SK-N-SH (cell line): ENCODE measurements around the gene TMEM9. TPM values are rescaled to one million over a fixed set of nuclear protein-coding genes. Genes with fewer than 3 reads are reported as not detected.

Source experiments
- CTCF ChIA-PET: fragments of 300-600, 350-600 bp; formaldehyde crosslinking; extraction: SDS; loops from one replicate; lab custom pipeline; 2021; lab: Yijun Ruan, JAX
- POLR2A ChIA-PET: fragments of 350-600 bp; sonication (Branson Sonifier 250); formaldehyde crosslinking; extraction: SDS; loops from one replicate; lab custom pipeline; 2020; ENCODE audit warnings: antibody characterized with exemption, inconsistent platforms; lab: Yijun Ruan, JAX
- DNase-seq: peaks from one replicate; pipeline ENCODE4 v3.0.0; 2012
- H2AFZ ChIP-seq: fragments of 200-600 bp; sonication (generic); 2 replicates; pipeline ENCODE4 v1.8.1; 2016; ENCODE audit warnings: antibody characterized with exemption, mild to moderate bottlenecking, low read depth
- H3F3A ChIP-seq: fragments of 200-600 bp; sonication (generic); replicated peaks from 2 replicates; pipeline ENCODE3; 2016; ENCODE audit warnings: antibody characterized with exemption, mild to moderate bottlenecking; ENCODE audit not compliant: insufficient read depth
- H3K27ac ChIP-seq, 2 experiments: fragments of 200-500 bp in 1 of 2; fragments of 200-600 bp in 1 of 2; sonication (Bioruptor generic) in 1 of 2; sonication (generic), shearing (Covaris generic) in 1 of 2; 2 replicates each; pipeline versions ENCODE4 v1.5.1 to v1.6.1; 2014 to 2016; ENCODE audit warnings: low read depth in 2 of 2, inconsistent platforms in 1 of 2, low read length in 1 of 2, mild to moderate bottlenecking in 1 of 2, mixed read lengths in 1 of 2
- H3K27me3 ChIP-seq: fragments of 200-600 bp; sonication (generic), shearing (Covaris generic); 2 replicates; pipeline ENCODE4 v1.6.1; 2016; ENCODE audit warnings: mixed run types; ENCODE audit not compliant: insufficient read depth
- H3K36me3 ChIP-seq, 2 experiments: fragments of 200-500 bp in 1 of 2; fragments of 200-600 bp in 1 of 2; sonication (Bioruptor generic) in 1 of 2; sonication (generic) in 1 of 2; replicated peaks in 1 of 2; 2 replicates each; pipeline versions ENCODE3 to v1.5.1; 2014 to 2016; ENCODE audit warnings: low read length in 1 of 2, mild to moderate bottlenecking in 1 of 2; ENCODE audit not compliant: insufficient read depth in 2 of 2, control insufficient read depth in 1 of 2
- H3K4me1 ChIP-seq, 2 experiments: fragments of 200-500 bp in 1 of 2; fragments of 200-600 bp in 1 of 2; sonication (Bioruptor generic) in 1 of 2; sonication (generic), shearing (Covaris generic) in 1 of 2; 2 replicates each; pipeline versions ENCODE4 v1.5.1 to v1.6.1; 2014 to 2016; ENCODE audit warnings: low read depth in 1 of 2, low read length in 1 of 2, mixed run types in 1 of 2; ENCODE audit not compliant: insufficient read depth in 2 of 2, control insufficient read depth in 1 of 2
- H3K4me2 ChIP-seq: fragments of 200-600 bp; sonication (generic), shearing (Covaris generic); 2 replicates; pipeline ENCODE4 v1.6.1; 2017; ENCODE audit warnings: mixed run types
- H3K4me3 ChIP-seq, 2 experiments: fragments of 200-500 bp in 1 of 2; fragments of 200-600 bp in 1 of 2; sonication (Bioruptor generic) in 1 of 2; sonication (generic), shearing (Covaris generic) in 1 of 2; 2 replicates each; pipeline versions ENCODE4 v1.5.1 to v1.8.1; 2014 to 2016; ENCODE audit warnings: low read depth in 2 of 2, inconsistent platforms in 1 of 2, low read length in 1 of 2, mild to moderate bottlenecking in 1 of 2, mixed read lengths in 1 of 2, moderate library complexity in 1 of 2
- H3K79me2 ChIP-seq: fragments of 200-600 bp; sonication (generic); 2 replicates; pipeline ENCODE4 v1.8.1; 2017; ENCODE audit warnings: mild to moderate bottlenecking; ENCODE audit not compliant: insufficient read depth
- H3K9ac ChIP-seq: fragments of 200-600 bp; sonication (generic); 2 replicates; pipeline ENCODE4 v1.6.1; 2017; ENCODE audit warnings: mixed run types
- H3K9me2 ChIP-seq: fragments of 200-600 bp; sonication (generic); 2 replicates; pipeline ENCODE4 v1.6.1; 2017; ENCODE audit warnings: mixed run types
- H3K9me3 ChIP-seq: fragments of 200-600 bp; sonication (generic); 2 replicates; pipeline ENCODE4 v1.6.1; 2017; ENCODE audit warnings: mixed run types, mild to moderate bottlenecking, moderate library complexity
- H4K20me1 ChIP-seq: fragments of 200-600 bp; sonication (generic); 2 replicates; pipeline ENCODE4 v1.6.1; 2017; ENCODE audit warnings: mild to moderate bottlenecking, mixed run types; ENCODE audit not compliant: insufficient read depth
- CHD2 ChIP-seq: fragments of 150-350 bp; IDR thresholded peaks from 2 replicates; pipeline ENCODE4 v1.6.1; 2018; ENCODE audit warnings: low read length; ENCODE audit not compliant: partially characterized antibody
- CTCF ChIP-seq: fragments of 200-600 bp; sonication (generic); IDR thresholded peaks from 2 replicates; pipeline ENCODE4 v1.6.1; 2017; ENCODE audit warnings: antibody characterized with exemption, mild to moderate bottlenecking, moderate library complexity
- ELF1 ChIP-seq: IDR thresholded peaks from 2 replicates; pipeline ENCODE4 v1.4.0; 2012
- EP300 ChIP-seq, 2 experiments: IDR thresholded peaks; 2 replicates each; pipeline versions ENCODE4 v1.4.0 to v1.6.1; 2012; ENCODE audit warnings: borderline replicate concordance in 1 of 2, low read depth in 1 of 2, low read length in 1 of 2
- EZH2phosphoT487 ChIP-seq: fragments of 200-600 bp; sonication (generic); IDR thresholded peaks from 2 replicates; pipeline ENCODE4 v1.6.1; 2017; ENCODE audit warnings: low read depth, mixed run types, mild to moderate bottlenecking, antibody characterized with exemption, moderate library complexity, borderline replicate concordance
- FOSL2 ChIP-seq: IDR thresholded peaks from 2 replicates; pipeline ENCODE4 v1.4.0; 2012; ENCODE audit warnings: low read depth, mild to moderate bottlenecking, moderate library complexity, borderline replicate concordance
- FOXM1 ChIP-seq: IDR thresholded peaks from 2 replicates; pipeline ENCODE4 v1.4.0; 2012; ENCODE audit warnings: low read depth, mild to moderate bottlenecking
- IRF3 ChIP-seq: fragments of 150-350 bp; IDR thresholded peaks from 2 replicates; pipeline ENCODE4 v1.6.1; 2016; ENCODE audit warnings: mild to moderate bottlenecking, low read depth, low read length
- JUND ChIP-seq: IDR thresholded peaks from 2 replicates; pipeline ENCODE4 v1.4.0; 2012
- MEF2A ChIP-seq: IDR thresholded peaks from 2 replicates; pipeline ENCODE4 v1.4.0; 2012; ENCODE audit warnings: low read depth, borderline replicate concordance
- MXI1 ChIP-seq: IDR thresholded peaks from 2 replicates; pipeline ENCODE4 v1.6.1; 2012; ENCODE audit warnings: mild to moderate bottlenecking, low read depth, low read length, improper control_type of control experiment
- NRF1 ChIP-seq: IDR thresholded peaks from 2 replicates; pipeline ENCODE4 v1.6.1; 2012; ENCODE audit warnings: low read depth, mild to moderate bottlenecking, low read length
- PBX3 ChIP-seq: IDR thresholded peaks from 2 replicates; pipeline ENCODE4; 2012
- RCOR1 ChIP-seq: fragments of 150-350 bp; IDR thresholded peaks from 2 replicates; pipeline ENCODE4 v1.6.1; 2017; ENCODE audit warnings: antibody characterized with exemption, low read length
- REST ChIP-seq: IDR thresholded peaks from 2 replicates; pipeline ENCODE4 v1.6.1; 2012; ENCODE audit warnings: mild to moderate bottlenecking, low read depth, low read length, moderate library complexity
- RFX5 ChIP-seq: IDR thresholded peaks from 2 replicates; pipeline ENCODE4 v1.6.1; 2012; ENCODE audit warnings: mild to moderate bottlenecking, improper control_type of control experiment, low read length
- RXRA ChIP-seq: IDR thresholded peaks from 2 replicates; pipeline ENCODE4 v1.4.0; 2012; ENCODE audit warnings: low read depth, mild to moderate bottlenecking, borderline replicate concordance
- SIN3A ChIP-seq: IDR thresholded peaks from 2 replicates; pipeline ENCODE4 v1.6.1; 2012; ENCODE audit warnings: low read depth, mild to moderate bottlenecking, low read length, moderate library complexity, borderline replicate concordance
- TAF1 ChIP-seq: IDR thresholded peaks from 2 replicates; pipeline ENCODE4 v1.6.1; 2012; ENCODE audit warnings: low read depth, mild to moderate bottlenecking, low read length, moderate library complexity, borderline replicate concordance
- TCF12 ChIP-seq: IDR thresholded peaks from 2 replicates; pipeline ENCODE4 v1.4.0; 2012
- TEAD4 ChIP-seq: IDR thresholded peaks from 2 replicates; pipeline ENCODE4 v1.4.0; 2012; ENCODE audit warnings: mild to moderate bottlenecking, borderline replicate concordance; ENCODE audit not compliant: insufficient read depth
- WGBS: methylation state at CpG from one replicate; pipeline ENCODE4 v1.1.6; 2017; ENCODE audit warnings: low lambda C conversion rate; 5-methylcytosine and 5-hydroxymethylcytosine counted together
- polyA plus RNA-seq, 3 experiments: library from polyadenylated mRNA; depleted of rRNA; stranded (reverse); fragments of >200 nt; gene quantifications; 2 replicates each; pipeline ENCODE4 v1.2.3, GENCODE V29; 2012

Gene TMEM9
- polyA plus RNA-seq, 1 of the 3 experiments (the other 2 are of a cell fraction) = 126 TPM

- no peak overlapping the region for H3K27ac ChIP-seq
- H3K9me2 ChIP-seq = no peaks in the 10 kb centered on the region
- H3K9ac ChIP-seq = no peak overlapping the region
- peaks cover 22% of the 10 kb centered on the region for H3K27me3 ChIP-seq
- no peak for TF ChIP-seq MEF2A
- TF ChIP-seq SIN3A = no peak
- no peak for TF ChIP-seq TAF1
- no peak for TF ChIP-seq TCF12
- TF ChIP-seq FOSL2 = no peak
- TF ChIP-seq MXI1 = no peak
- TF ChIP-seq PBX3 = no peak
- no peak for TF ChIP-seq NRF1
- no peak for TF ChIP-seq EZH2phosphoT487
- TF ChIP-seq CTCF = no peak
- no peak for TF ChIP-seq JUND
- TF ChIP-seq CHD2 = no peak
- no peak for TF ChIP-seq RCOR1
- no peak for TF ChIP-seq RXRA
- TF ChIP-seq TEAD4 = no peak
- TF ChIP-seq ELF1 = no peak
- H2AFZ ChIP-seq = no peak overlapping the region
- H3K4me2 ChIP-seq = no peak overlapping the region
- POLR2A ChIA-PET = no interaction called here
- WGBS = 52% methylated on average over 2 of the region's 2 CpGs
- no peak overlapping the region for H3K4me3 ChIP-seq
- no peaks in the 10 kb centered on the region for H3F3A ChIP-seq
- no peaks in the 10 kb centered on the region for H3K9me3 ChIP-seq
- CTCF ChIA-PET = interaction anchor here (1.8 to 3.5 kb wide), 2 partner anchors 18 to 123 kb away, joined by 8 to 11 read pairs; no protein-coding TSS in a partner anchor
- H3K4me1 ChIP-seq = no peaks in the 10 kb centered on the region
- no peaks in the 10 kb centered on the region for H4K20me1 ChIP-seq
- no peaks in the 10 kb centered on the region for H3K36me3 ChIP-seq
- H3K79me2 ChIP-seq = no peaks in the 10 kb centered on the region
- no peak for DNase-seq
Observed at GRCh38 chr1:201095581-201095980, 58.7 kb downstream of the TMEM9 start.

- Histone ChIP-seq H4K20me1 (no peaks in the 10 kb centered on the region), H3K4me2 (no peak overlapping the region), H3K4me3 (no peak overlapping the region), H3F3A (no peaks in the 10 kb centered on the region), H3K9me3 (no peaks in the 10 kb centered on the region), H2AFZ (no peak overlapping the region), H3K4me1 (no peaks in the 10 kb centered on the region), H3K27ac (no peak overlapping the region), H3K9ac (no peak overlapping the region), H3K79me2 (no peaks in the 10 kb centered on the region), H3K9me2 (no peaks in the 10 kb centered on the region), H3K27me3 (peaks cover 22% of the 10 kb centered on the region), H3K36me3 (no peaks in the 10 kb centered on the region)
- 54% methylated on average over 4 of the region's 4 CpGs for WGBS
- ChIA-PET CTCF (no interaction called here), POLR2A (no interaction called here)
- no peak for DNase-seq
- TF ChIP-seq IRF3 (no peak), PBX3 (no peak), SIN3A (no peak), RFX5 (no peak), FOXM1 (no peak), EP300 (IDR thresholded peaks at IDR 0.05; ENCODE audit: borderline replicate concordance in 1 of 2, low read depth in 1 of 2, low read length in 1 of 2) (no peak), MXI1 (no peak), REST (no peak), CHD2 (no peak)
Observed at GRCh38 chr1:201094832-201095231, 59.4 kb downstream of the TMEM9 start.
